ENCODE results near the gene ACER3. TPM values are rescaled to one million over a fixed set of nuclear protein-coding genes. Genes with fewer than 3 reads are reported as not detected.
"Not testable (repeated sequence)": the region's sequence is repeated elsewhere in the genome, so short reads cannot be mapped to it uniquely, and the experiment has no call there.

ACER3 gene
- total and polyA plus RNA-seq, 8 donors, result 2.1 to 25.9 (median 8.5) TPM

DNA sequence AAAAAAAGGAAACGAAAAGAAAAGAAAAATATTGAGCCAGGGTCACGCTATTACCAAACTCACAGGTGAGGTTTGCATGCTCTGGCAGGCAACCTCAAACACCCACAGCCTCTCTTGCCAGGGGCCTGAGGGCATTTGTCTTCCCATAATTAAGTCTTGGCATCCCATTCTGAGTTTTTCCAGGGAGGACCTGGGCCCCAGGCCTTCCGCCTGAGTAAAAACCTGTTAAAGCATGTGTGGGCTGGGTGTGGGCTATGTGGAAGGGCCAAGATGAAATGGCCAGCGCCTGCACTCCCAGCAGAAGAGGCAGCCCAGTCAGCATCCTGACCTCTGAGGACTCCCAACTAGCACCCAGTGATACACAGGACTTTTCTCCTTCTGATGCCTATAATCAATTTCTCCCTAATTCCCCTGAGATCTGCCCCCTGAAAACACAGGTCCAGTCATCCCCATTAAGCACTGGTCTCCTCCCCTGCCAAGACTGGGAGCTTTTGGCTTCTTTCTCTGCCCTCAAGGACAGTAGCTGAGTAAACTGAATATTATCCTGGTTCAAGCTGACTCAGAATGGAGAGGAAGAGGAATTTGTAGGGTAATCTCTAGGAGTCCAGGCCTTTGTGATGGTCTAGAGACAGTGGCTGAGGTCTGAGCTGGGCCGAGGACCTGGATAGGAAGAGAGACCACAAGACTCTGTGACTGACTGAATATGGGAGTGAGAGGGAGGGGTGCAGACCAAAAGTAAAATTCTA lies 35.6 kb upstream of the ACER3 start:
- WGBS, 5 donors, result 79 to 90% (median 89%) methylated on average over 4 to 5 of the region's 5 CpGs
- intact Hi-C loops (cut with DNase I; ENCODE audit: low total_unique reads), result no loop called here
- H3K36me3 ChIP-seq, result no peaks in the 10 kb centered on the region
- no peak overlapping the region for H3K27ac ChIP-seq
- H3K4me1 ChIP-seq, result peaks cover 0 to 13% (median under 1%) of the 10 kb centered on the region in 4 donors
- TF ChIP-seq EP300 (IDR thresholded peaks at IDR 0.05) (no peak), POLR2AphosphoS5 (IDR thresholded peaks at IDR 0.05) (no peak), POLR2A (IDR thresholded peaks at IDR 0.05) (no peak)
- TF ChIP-seq, protein P1, sequence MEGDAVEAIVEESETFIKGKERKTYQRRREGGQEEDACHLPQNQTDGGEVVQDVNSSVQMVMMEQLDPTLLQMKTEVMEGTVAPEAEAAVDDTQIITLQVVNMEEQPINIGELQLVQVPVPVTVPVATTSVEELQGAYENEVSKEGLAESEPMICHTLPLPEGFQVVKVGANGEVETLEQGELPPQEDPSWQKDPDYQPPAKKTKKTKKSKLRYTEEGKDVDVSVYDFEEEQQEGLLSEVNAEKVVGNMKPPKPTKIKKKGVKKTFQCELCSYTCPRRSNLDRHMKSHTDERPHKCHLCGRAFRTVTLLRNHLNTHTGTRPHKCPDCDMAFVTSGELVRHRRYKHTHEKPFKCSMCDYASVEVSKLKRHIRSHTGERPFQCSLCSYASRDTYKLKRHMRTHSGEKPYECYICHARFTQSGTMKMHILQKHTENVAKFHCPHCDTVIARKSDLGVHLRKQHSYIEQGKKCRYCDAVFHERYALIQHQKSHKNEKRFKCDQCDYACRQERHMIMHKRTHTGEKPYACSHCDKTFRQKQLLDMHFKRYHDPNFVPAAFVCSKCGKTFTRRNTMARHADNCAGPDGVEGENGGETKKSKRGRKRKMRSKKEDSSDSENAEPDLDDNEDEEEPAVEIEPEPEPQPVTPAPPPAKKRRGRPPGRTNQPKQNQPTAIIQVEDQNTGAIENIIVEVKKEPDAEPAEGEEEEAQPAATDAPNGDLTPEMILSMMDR (IDR thresholded peaks at IDR 0.05), result no peak
- no peak overlapping the region for H3K4me3 ChIP-seq
- peaks cover 0 to 4% (median 0%) of the 10 kb centered on the region in 3 donors for H3K27me3 ChIP-seq
- H3K9me3 ChIP-seq, result no peaks in the 10 kb centered on the region
- DNase-seq, result no peak

DNA sequence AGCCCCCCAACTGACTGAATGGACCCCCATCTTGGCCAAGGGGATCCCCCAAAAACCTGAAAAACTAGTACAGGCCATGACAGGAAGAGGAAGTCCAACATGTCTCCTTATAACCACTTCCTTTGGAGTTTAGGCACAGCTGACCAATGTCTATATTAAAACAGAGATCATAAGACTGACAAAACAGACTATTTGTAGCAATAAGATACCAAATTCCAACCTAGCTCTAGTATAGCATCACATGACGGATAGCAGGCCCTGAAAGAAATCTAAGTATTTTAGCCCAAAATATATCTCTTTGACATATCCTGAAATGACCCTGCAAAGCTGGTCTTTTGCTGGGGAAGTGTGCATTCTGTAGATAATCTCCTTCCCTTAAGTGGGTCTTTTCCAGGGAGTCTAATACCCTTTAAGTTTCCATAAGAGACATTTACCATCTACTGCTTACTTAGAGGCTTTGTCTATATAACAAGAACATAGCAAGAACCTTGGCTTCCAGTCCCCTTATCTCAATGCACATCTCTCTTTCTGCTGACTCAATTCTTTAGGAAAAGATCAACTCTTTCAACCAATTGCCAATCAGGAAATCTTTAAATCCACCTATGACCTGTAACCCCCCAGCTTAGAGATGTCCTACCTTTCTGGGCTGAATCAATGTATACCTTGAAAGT lies 34.9 kb upstream of the ACER3 start:
- intact Hi-C loops (cut with DNase I; ENCODE audit: low total_unique reads), result no loop called here
- H3K4me1 ChIP-seq, result peaks cover 0 to 19% (median 5%) of the 10 kb centered on the region in 4 donors
- 71 to 97% (median 90%) methylated on average over 1 of the region's 1 CpG for whole genome bisulfite sequencing, 5 donors
- no peak overlapping the region for H3K27ac ChIP-seq
- DNase-seq, result no peak
- H3K9me3 ChIP-seq, result no peaks in the 10 kb centered on the region
- no peak overlapping the region for H3K4me3 ChIP-seq
- TF ChIP-seq, protein P1 (IDR thresholded peaks at IDR 0.05), result no peak
- H3K36me3 ChIP-seq, result no peaks in the 10 kb centered on the region
- H3K27me3 ChIP-seq, result peaks cover 0 to 6% (median 0%) of the 10 kb centered on the region in 3 donors

DNA sequence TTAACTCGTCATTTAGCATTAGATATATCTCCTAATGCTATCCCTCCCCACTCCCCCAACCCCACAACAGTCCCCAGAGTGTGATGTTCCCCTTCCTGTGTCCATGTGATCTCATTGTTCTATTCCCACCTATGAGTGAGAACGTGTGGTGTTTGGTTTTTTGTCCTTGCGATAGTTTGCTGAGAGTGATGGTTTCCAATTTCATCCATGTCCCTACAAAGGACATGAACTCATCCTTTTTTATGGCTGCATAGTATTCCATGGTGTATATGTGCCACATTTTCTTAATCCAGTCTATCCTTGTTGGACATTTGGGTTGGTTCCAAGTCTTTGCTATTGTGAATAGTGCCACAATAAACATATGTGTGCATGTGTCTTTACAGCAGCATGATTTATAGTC lies 34.2 kb upstream of the ACER3 start:
- H3K36me3 ChIP-seq; intact Hi-C loops (cut with DNase I; ENCODE audit: low total_unique reads); H3K27me3 ChIP-seq; H3K27ac ChIP-seq; H3K4me3 ChIP-seq; H3K9me3 ChIP-seq; DNase-seq: not testable (repeated sequence)
- peaks cover 0 to 22% (median 6%) of the 10 kb centered on the region in 4 donors for H3K4me1 ChIP-seq
- 80 to 88% (median 83%) methylated on average over 3 of the region's 3 CpGs for WGBS, 5 donors

DNA sequence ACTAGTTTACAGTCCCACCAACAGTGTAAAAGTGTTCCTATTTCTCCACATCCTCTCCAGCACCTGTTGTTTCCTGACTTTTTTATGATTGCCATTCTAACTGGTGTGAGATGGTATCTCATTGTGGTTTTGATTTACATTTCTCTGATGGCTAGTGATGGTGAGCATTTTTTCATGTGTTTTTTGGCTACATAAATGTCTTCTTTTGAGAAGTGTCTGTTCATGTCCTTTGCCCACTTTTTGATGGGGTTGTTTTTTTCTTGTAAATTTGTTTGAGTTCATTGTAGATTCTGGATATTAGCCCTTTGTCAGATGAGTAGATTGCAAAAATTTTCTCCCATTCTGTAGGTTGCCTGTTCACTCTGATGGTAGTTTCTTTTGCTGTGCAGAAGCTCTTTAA lies 33.7 kb upstream of the ACER3 start:
- H3K36me3 ChIP-seq; intact Hi-C loops (cut with DNase I; ENCODE audit: low total_unique reads); H3K27ac ChIP-seq; H3K27me3 ChIP-seq; H3K9me3 ChIP-seq; H3K4me3 ChIP-seq; DNase-seq: not testable (repeated sequence)
- peaks cover 0 to 22% (median 6%) of the 10 kb centered on the region in 4 donors for H3K4me1 ChIP-seq

DNA sequence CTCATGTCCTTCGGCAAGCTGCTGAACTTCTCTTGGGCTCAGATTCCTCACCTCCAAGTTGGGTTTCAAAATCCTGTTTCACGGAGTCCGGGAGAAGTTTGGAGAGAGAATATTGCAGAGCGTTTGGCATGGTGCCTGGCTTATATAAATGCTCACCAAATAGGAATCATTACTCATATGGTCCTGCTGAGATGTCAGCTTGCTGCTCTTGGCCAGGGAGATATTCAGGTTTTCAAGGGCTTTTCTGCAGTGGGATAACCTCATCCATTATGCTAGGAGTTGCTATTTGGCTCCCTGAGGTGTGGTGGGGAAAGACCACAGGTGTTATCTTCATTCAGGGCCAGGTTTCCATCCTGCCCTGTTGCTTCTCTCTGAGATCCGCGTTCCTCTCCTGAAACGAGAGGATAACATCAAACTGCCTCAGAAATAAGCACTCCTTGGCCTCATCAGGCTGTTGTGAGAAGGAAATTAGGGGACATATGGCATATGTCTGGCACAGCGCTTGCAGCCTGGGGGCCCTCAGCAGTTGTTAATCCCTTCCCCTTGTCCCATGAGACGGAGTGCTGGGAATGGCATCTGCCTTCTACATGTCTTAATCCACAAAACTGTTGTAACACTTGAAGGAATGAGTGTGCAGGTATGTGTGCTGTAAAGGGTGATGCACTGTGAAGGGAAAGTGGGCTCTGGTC lies 29.9 kb upstream of the ACER3 start:
- no peaks in the 10 kb centered on the region for H3K36me3 ChIP-seq
- no peaks in the 10 kb centered on the region for H3K9me3 ChIP-seq
- H3K27me3 ChIP-seq, result peaks cover 0 to 6% (median 0%) of the 10 kb centered on the region in 3 donors
- H3K4me1 ChIP-seq, result peaks cover 2 to 33% (median 22%) of the 10 kb centered on the region in 4 donors
- DNase-seq, result peak in 1 of 2 donors; percentile 53
- 57 to 80% (median 72%) methylated on average over 9 of the region's 9 CpGs for WGBS, 5 donors
- no peak overlapping the region for H3K4me3 ChIP-seq
- H3K27ac ChIP-seq, result no peak overlapping the region
- no peak for TF ChIP-seq EP300 (IDR thresholded peaks at IDR 0.05)
- TF ChIP-seq POLR2AphosphoS5 (IDR thresholded peaks at IDR 0.05), result no peak
- no peak for TF ChIP-seq POLR2A (IDR thresholded peaks at IDR 0.05)
- TF ChIP-seq, protein P1 (IDR thresholded peaks at IDR 0.05), result no peak
- intact Hi-C loops (cut with DNase I; ENCODE audit: low total_unique reads), result no loop called here
